HCT116 (cell line): ENCODE data around the gene TRIP13. TPM values are rescaled to one million over a fixed set of nuclear protein-coding genes. Genes with fewer than 3 reads are reported as not detected.

Experiments
- ATAC-seq: fragments of 200-7000 bp; cut with Tn5 transposase; 2 replicates; pipeline ENCODE4 v1.9.1; 2020; ENCODE audit warnings: mild to moderate bottlenecking, moderate library complexity
- BruUV-seq: library from RNA; stranded (reverse); fragments of 400-500 nt; replicated peaks from 2 replicates; lab custom pipeline; 2021; lab: Mats Ljungman, UMichigan
- CTCF ChIA-PET: fragments of 300-600 bp; sonication (Branson Sonifier 250); formaldehyde crosslinking; loops from one replicate; lab custom pipeline; 2021; ENCODE audit warnings: antibody characterized with exemption; lab: Charles Lee
- POLR2A ChIA-PET: fragments of 300-600, 350-600 bp; sonication (Branson Sonifier 250); formaldehyde crosslinking; loops from one replicate; lab custom pipeline; 2021; ENCODE audit warnings: antibody characterized with exemption; lab: Charles Lee
- RAD21 ChIA-PET, 2 experiments: fragments of 300-600 bp; sonication (Branson Sonifier 250); formaldehyde crosslinking; loops; one replicate each; lab custom pipeline; 2023; ENCODE audit warnings: low total read pairs in 2 of 2; ENCODE audit not compliant: uncharacterized antibody in 2 of 2, unreplicated experiment in 2 of 2, low non-redundant PET in 1 of 2; lab: Charles Lee
- DNase-seq: peaks from one replicate; pipeline ENCODE4 v3.0.0-alpha.2; 2010; ENCODE audit warnings: low read depth, low spot score
- H2AFZ ChIP-seq: fragments of 200-600 bp; shearing (Covaris generic), sonication (generic); 2 replicates; pipeline ENCODE4 v1.6.1; 2017; ENCODE audit warnings: low read depth, mixed run types, mixed read lengths, antibody characterized with exemption, low read length; ENCODE audit not compliant: poor library complexity, severe bottlenecking
- H3K27ac ChIP-seq: 2 replicates; pipeline ENCODE4 v1.5.1; 2012; ENCODE audit warnings: low read depth, low read length
- H3K27me3 ChIP-seq: fragments of 200-600 bp; sonication (generic); 2 replicates; pipeline ENCODE4 v1.6.1; 2016; ENCODE audit warnings: mixed run types, low read length, mixed read lengths; ENCODE audit not compliant: insufficient read depth
- H3K36me3 ChIP-seq, 2 experiments: fragments of 200-500 bp in 1 of 2; fragments of 200-600 bp in 1 of 2; sonication (Bioruptor generic) in 1 of 2; sonication (generic) in 1 of 2; 2 replicates each; pipeline versions ENCODE4 v1.5.1 to v1.6.1; 2014 to 2016; ENCODE audit warnings: low read length in 2 of 2, inconsistent platforms in 1 of 2, mixed read lengths in 1 of 2, mixed run types in 1 of 2; ENCODE audit not compliant: insufficient read depth in 2 of 2, control insufficient read depth in 1 of 2
- H3K4me1 ChIP-seq, 2 experiments: fragments of 200-600 bp in 1 of 2; sonication (generic) in 1 of 2; 2 replicates each; pipeline versions ENCODE4 v1.5.1 to v1.6.1; 2012 to 2017; ENCODE audit warnings: low read length in 2 of 2, inconsistent platforms in 1 of 2, mild to moderate bottlenecking in 1 of 2, mixed read lengths in 1 of 2, mixed run types in 1 of 2, moderate library complexity in 1 of 2; ENCODE audit not compliant: insufficient read depth in 2 of 2, control insufficient read depth in 1 of 2
- H3K4me2 ChIP-seq: fragments of 200-600 bp; sonication (generic); 2 replicates; pipeline ENCODE4 v1.6.1; 2017; ENCODE audit warnings: mixed run types, low read length, mixed read lengths
- H3K4me3 ChIP-seq, 2 experiments: fragments of 200-600 bp in 1 of 2; sonication (generic) in 1 of 2; replicated peaks in 1 of 2; 2 replicates each; pipeline ENCODE4 v1.5.1; 2011 to 2016; ENCODE audit warnings: low read length in 2 of 2, control low read depth in 1 of 2, low read depth in 1 of 2, mild to moderate bottlenecking in 1 of 2, mixed read lengths in 1 of 2, mixed run types in 1 of 2
- H3K79me2 ChIP-seq: fragments of 200-600 bp; sonication (generic); 2 replicates; pipeline ENCODE4 v1.6.1; 2017; ENCODE audit warnings: mild to moderate bottlenecking, mixed run types, low read length, moderate library complexity, mixed read lengths; ENCODE audit not compliant: insufficient read depth
- H3K9ac ChIP-seq: fragments of 200-600 bp; sonication (generic); 2 replicates; pipeline ENCODE4 v1.6.1; 2016; ENCODE audit warnings: low read length, mixed read lengths
- H3K9me2 ChIP-seq: fragments of 200-600 bp; sonication (generic), shearing (Covaris generic); 2 replicates; pipeline ENCODE4 v1.6.1; 2017; ENCODE audit warnings: mixed run types, mild to moderate bottlenecking, moderate library complexity; ENCODE audit not compliant: insufficient read depth
- H3K9me3 ChIP-seq, 2 experiments: fragments of 200-500 bp in 1 of 2; fragments of 200-600 bp in 1 of 2; sonication (Bioruptor generic) in 1 of 2; sonication (generic) in 1 of 2; 2 replicates each; pipeline ENCODE4 v1.6.1; 2014 to 2017; ENCODE audit warnings: low read length in 2 of 2, mixed read lengths in 2 of 2, inconsistent platforms in 1 of 2, low read depth in 1 of 2, mild to moderate bottlenecking in 1 of 2, mixed run types in 1 of 2, moderate library complexity in 1 of 2; ENCODE audit not compliant: control insufficient read depth in 1 of 2, insufficient read depth in 1 of 2
- H4K20me1 ChIP-seq: fragments of 200-600 bp; sonication (generic), shearing (Covaris generic); 2 replicates; pipeline ENCODE4 v1.6.1; 2017; ENCODE audit warnings: mixed run types, mild to moderate bottlenecking, moderate library complexity; ENCODE audit not compliant: insufficient read depth
- CBX3 ChIP-seq: IDR thresholded peaks from 2 replicates; pipeline ENCODE4 v1.6.1; 2012; ENCODE audit warnings: low read depth
- ELF1 ChIP-seq: IDR thresholded peaks from 2 replicates; pipeline ENCODE4 v1.6.1; 2012; ENCODE audit warnings: low read depth, borderline replicate concordance
- FOSL1 ChIP-seq: IDR thresholded peaks from 2 replicates; pipeline ENCODE4 v1.6.1; 2012; ENCODE audit warnings: low read depth
- JUND ChIP-seq: IDR thresholded peaks from 2 replicates; pipeline ENCODE4 v1.6.1; 2012
- intact Hi-C: fragments of 100-400 bp; cut with micrococcal nuclease; formaldehyde crosslinking; loops from 2 replicates; pipeline ENCODE4 v1.10.0; 2022
- total RNA-seq: library from RNA; stranded (reverse); gene quantifications from one replicate; pipeline ENCODE4 v1.2.1, GENCODE V29; 2021; ENCODE audit not compliant: unreplicated experiment
- TF ChIP-seq, protein P1 (sequence below): IDR thresholded peaks from 2 replicates; pipeline ENCODE4 v1.6.1; 2012
- TF ChIP-seq, protein P2 (sequence below): IDR thresholded peaks from 2 replicates; pipeline ENCODE4 v1.6.1; 2011; ENCODE audit warnings: mild to moderate bottlenecking, low read length, moderate library complexity; ENCODE audit not compliant: insufficient replicate concordance; ENCODE audit errors: extremely low read depth

Gene TRIP13
- total RNA-seq, 1 experiment from 2014 or later: 45.0 TPM

DNA sequence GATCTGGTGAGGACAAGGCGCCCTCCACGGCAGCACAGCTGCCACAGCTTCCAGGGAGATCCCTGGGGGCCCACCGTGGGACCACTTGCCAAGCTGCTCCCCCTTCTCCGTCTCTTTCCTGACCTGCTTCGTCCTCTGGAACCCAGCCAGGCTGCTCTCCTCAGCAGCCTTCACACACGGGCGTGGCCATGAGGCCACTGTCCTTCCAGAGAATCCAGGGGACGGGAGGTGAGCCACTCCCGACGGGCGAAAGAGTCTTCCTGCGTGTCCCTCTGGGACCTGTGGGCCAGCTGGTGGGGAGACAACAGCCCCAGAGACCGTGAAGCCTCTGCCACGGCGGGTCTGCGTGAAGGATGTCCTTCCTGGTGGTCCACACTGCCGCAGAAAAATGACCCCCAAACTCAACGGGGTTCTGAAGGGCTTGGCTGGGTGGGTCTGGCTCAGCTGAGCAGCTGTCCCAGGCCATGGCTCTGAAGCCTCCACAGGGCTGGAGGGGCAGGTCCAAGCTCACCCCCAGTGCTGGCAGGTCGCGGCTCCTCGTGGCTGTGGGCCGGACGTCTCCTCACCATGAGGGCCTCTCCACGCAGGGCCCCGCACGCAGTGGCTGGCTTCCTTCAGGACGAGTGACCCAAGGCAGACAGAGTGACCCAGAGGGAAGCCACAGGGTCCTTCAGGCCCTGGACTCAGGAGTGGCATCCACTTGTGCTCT, 68.5 kb downstream of the TRIP13 start (continued):
- TF ChIP-seq ELF1: no peak
- TF ChIP-seq, protein P1, sequence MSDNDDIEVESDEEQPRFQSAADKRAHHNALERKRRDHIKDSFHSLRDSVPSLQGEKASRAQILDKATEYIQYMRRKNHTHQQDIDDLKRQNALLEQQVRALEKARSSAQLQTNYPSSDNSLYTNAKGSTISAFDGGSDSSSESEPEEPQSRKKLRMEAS: no peak
- TF ChIP-seq, protein P2, sequence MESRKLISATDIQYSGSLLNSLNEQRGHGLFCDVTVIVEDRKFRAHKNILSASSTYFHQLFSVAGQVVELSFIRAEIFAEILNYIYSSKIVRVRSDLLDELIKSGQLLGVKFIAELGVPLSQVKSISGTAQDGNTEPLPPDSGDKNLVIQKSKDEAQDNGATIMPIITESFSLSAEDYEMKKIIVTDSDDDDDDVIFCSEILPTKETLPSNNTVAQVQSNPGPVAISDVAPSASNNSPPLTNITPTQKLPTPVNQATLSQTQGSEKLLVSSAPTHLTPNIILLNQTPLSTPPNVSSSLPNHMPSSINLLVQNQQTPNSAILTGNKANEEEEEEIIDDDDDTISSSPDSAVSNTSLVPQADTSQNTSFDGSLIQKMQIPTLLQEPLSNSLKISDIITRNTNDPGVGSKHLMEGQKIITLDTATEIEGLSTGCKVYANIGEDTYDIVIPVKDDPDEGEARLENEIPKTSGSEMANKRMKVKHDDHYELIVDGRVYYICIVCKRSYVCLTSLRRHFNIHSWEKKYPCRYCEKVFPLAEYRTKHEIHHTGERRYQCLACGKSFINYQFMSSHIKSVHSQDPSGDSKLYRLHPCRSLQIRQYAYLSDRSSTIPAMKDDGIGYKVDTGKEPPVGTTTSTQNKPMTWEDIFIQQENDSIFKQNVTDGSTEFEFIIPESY: no peak
- TF ChIP-seq JUND: no peak
- TF ChIP-seq, all 23 proteins: peak for 0

- DNase-seq (no peak), ATAC-seq (no peak)
- Histone ChIP-seq H3K4me2 (no peak overlapping the region), H4K20me1 (no peaks in the 10 kb centered on the region), H3K9me3 (no peaks in the 10 kb centered on the region), H3K4me3 (no peak overlapping the region), H3K4me1 (peaks cover 9 to 25% of the 10 kb centered on the region in 2 experiments), H3K27ac (no peak overlapping the region), H3K9me2 (no peaks in the 10 kb centered on the region), H3K79me2 (no peaks in the 10 kb centered on the region), H3K9ac (no peak overlapping the region), H3K36me3 (no peaks in the 10 kb centered on the region), H3K27me3 (peaks cover 24% of the 10 kb centered on the region), H2AFZ (no peak overlapping the region)
- no TSS peak for BruUV-seq
- ChIA-PET RAD21 (no interaction called here), POLR2A (no interaction called here), CTCF (no interaction called here)
- TF ChIP-seq FOSL1: no peak
- TF ChIP-seq, protein P1: no peak
- TF ChIP-seq CBX3: no peak
- TF ChIP-seq, protein P2: no peak
- intact Hi-C loops: no loop called here
Measured at GRCh38 chr5:961711-962240, 69.1 kb downstream of the TRIP13 start.
